Colonic mucosa (tissue), 4 donors: ENCODE measurements around the gene C1orf167. TPM values are rescaled to one million over a fixed set of nuclear protein-coding genes. Genes with fewer than 3 reads are reported as not detected.

Experiments used
- DNase-seq: peaks from one replicate; pipeline ENCODE4 v3.0.0-alpha.2; 2020
- H3K27ac ChIP-seq: fragments of 200-600 bp; one replicate; pipeline ENCODE4 v1.8.0; 2021
- H3K27me3 ChIP-seq: fragments of 200-600 bp; one replicate; pipeline ENCODE4 v1.8.0; 2021
- H3K36me3 ChIP-seq: fragments of 200-600 bp; one replicate; pipeline ENCODE4 v1.8.0; 2021
- H3K4me1 ChIP-seq: fragments of 200-600 bp; one replicate; pipeline ENCODE4 v1.8.0; 2021; ENCODE audit warnings: mild to moderate bottlenecking
- H3K4me3 ChIP-seq: fragments of 200-600 bp; one replicate; pipeline ENCODE4 v1.8.0; 2021
- H3K9ac ChIP-seq, 2 donors: one replicate each; pipeline ENCODE4 v1.7.0; 2013; ENCODE audit warnings: control low read depth in 2 of 2, low read depth in 2 of 2, low read length in 2 of 2
- H3K9me3 ChIP-seq: fragments of 200-600 bp; one replicate; pipeline ENCODE4 v1.8.0; 2021
- intact Hi-C: fragments of 100-400 bp; cut with DNase I; formaldehyde crosslinking; loops from one replicate; pipeline ENCODE4 v1.14.1; 2022
- total RNA-seq, 2 donors: library from RNA; stranded (reverse); fragmentation: NEBNext Ultra II Directional in 1 of 2; extraction: Animal tissue kit (Norgen Biotek cat#: 25700) in 1 of 2; gene quantifications; one replicate each; pipeline ENCODE4 v1.2.1, GENCODE V29; 2021
- TF ChIP-seq, protein P1 (sequence below): fragments of 200-600 bp; IDR thresholded peaks from one replicate; pipeline ENCODE4 v1.8.0; 2022; ENCODE audit warnings: antibody characterized with exemption, mild to moderate bottlenecking
- donor health status: healthy.
- donor health status: DM: no; HTN: no; CAD: no.
- donor health status: DM: no; HTN: no; CAD: no.

Gene C1orf167
- total RNA-seq, 2 donors from 2014 or later, result not detected

DNA sequence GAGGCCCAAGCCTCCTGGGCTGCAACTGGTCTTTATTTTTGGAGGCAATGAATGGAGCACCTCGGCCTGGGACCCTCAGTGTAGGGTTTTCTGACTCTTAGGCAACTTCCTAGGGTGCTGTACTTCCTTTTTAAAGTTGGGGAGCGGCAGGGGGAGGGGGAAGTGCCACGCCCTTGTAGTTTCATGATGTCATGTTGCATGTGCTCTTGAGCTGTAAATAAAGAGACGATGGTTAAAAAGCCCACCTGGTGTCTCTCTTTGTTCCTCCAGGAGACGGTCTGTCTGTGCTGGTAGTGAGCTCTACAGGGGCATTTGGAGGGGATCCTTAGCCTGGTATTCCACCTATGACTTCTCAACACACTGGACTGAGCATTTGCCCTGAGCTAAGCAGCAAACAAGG lies 36.4 kb upstream of the C1orf167 start:
- Histone ChIP-seq H3K27ac (no peak overlapping the region), H3K27me3 (no peaks in the 10 kb centered on the region), H3K9me3 (no peaks in the 10 kb centered on the region), H3K4me3 (no peak overlapping the region), H3K9ac (no peak overlapping the region), H3K4me1 (peaks cover 4% of the 10 kb centered on the region), H3K36me3 (no peaks in the 10 kb centered on the region)
- no peak for DNase-seq
- intact Hi-C loops, result no loop called here
- TF ChIP-seq, protein P1, sequence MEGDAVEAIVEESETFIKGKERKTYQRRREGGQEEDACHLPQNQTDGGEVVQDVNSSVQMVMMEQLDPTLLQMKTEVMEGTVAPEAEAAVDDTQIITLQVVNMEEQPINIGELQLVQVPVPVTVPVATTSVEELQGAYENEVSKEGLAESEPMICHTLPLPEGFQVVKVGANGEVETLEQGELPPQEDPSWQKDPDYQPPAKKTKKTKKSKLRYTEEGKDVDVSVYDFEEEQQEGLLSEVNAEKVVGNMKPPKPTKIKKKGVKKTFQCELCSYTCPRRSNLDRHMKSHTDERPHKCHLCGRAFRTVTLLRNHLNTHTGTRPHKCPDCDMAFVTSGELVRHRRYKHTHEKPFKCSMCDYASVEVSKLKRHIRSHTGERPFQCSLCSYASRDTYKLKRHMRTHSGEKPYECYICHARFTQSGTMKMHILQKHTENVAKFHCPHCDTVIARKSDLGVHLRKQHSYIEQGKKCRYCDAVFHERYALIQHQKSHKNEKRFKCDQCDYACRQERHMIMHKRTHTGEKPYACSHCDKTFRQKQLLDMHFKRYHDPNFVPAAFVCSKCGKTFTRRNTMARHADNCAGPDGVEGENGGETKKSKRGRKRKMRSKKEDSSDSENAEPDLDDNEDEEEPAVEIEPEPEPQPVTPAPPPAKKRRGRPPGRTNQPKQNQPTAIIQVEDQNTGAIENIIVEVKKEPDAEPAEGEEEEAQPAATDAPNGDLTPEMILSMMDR, result no peak

DNA sequence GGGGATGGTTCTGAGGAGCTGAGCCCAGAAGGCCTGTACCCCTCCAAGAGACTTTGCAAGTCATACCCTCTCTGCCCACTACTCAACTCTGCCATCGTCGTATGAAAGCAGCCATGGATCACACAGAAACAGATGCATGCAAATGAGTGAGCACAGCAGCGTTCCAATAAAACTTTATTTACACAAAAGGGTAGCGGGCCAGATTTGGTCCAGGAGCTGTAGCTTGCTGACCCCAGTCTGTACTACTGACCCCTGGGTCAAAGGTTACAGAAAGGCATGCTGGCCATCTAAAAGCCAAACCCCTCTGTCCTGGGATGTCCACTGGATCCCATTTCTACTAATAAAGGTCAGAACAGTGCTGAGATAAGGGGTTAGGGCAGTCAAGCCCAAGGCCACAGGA lies 34.9 kb upstream of the C1orf167 start:
- Histone ChIP-seq H3K4me1 (peaks cover 4% of the 10 kb centered on the region), H3K27me3 (no peaks in the 10 kb centered on the region), H3K9me3 (no peaks in the 10 kb centered on the region), H3K9ac (no peak overlapping the region), H3K4me3 (no peak overlapping the region), H3K27ac (no peak overlapping the region), H3K36me3 (no peaks in the 10 kb centered on the region)
- TF ChIP-seq, protein P1, result no peak
- intact Hi-C loops, result no loop called here
- DNase-seq, result no peak

DNA sequence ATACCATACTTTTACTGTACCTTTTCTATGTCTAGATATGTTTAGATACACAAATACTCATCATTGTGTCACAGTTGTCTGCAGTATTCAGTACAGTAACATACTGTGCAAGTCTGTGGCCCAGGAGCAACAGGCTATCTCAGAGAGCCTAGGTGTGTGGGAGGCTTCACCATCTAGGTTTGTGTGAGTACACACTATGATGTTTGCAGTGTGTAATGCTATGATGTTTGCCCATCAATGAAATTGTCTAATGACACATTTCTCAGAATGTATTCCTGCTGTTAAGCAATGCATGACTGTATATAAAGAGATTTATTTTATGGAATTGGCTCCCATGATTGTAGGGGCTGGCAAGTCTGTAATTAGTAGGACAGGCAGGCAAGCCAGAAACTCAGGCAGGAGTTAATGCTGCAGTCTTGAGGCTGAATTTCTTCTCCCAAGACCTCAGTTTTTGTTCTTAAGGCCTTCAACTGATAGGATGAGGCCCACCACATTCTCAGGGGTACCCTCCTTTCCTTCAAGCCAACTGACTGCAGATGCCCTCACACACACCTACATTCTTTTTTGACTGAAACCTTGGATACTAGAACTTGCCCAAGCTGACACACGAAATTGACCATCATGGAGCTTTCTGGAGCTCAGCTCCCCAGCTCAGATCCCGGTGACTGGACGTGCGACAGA lies 33.7 kb upstream of the C1orf167 start:
- peaks cover 4% of the 10 kb centered on the region for H3K4me1 ChIP-seq
- no peak for DNase-seq
- no peaks in the 10 kb centered on the region for H3K9me3 ChIP-seq
- H3K27ac ChIP-seq, result no peak overlapping the region
- no peak overlapping the region for H3K9ac ChIP-seq
- intact Hi-C loops, result no loop called here
- no peak overlapping the region for H3K4me3 ChIP-seq
- no peaks in the 10 kb centered on the region for H3K27me3 ChIP-seq
- TF ChIP-seq, protein P1, result no peak
- H3K36me3 ChIP-seq, result no peaks in the 10 kb centered on the region

DNA sequence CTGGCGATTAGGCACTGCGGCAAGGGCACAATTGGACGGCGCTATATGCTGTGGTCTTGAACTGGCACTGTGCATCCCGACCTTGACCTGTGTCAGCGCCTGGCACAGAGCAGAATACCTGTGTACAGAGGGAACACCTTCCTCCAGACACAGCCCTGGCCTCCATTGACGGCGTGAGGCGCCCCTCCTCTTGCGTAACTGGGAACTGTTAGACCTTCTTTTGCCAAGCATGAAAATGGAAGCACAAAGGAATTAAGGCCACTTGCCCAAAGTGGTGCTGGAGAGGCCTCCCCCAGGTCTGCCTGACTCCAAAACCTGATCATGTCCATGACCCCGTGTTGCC lies 32.9 kb upstream of the C1orf167 start:
- Histone ChIP-seq H3K27ac (no peak overlapping the region), H3K9me3 (no peaks in the 10 kb centered on the region), H3K4me3 (no peak overlapping the region), H3K27me3 (no peaks in the 10 kb centered on the region), H3K4me1 (peaks cover 4% of the 10 kb centered on the region), H3K9ac (no peak overlapping the region), H3K36me3 (no peaks in the 10 kb centered on the region)
- no peak for DNase-seq
- intact Hi-C loops, result no loop called here
- TF ChIP-seq, protein P1, result no peak

DNA sequence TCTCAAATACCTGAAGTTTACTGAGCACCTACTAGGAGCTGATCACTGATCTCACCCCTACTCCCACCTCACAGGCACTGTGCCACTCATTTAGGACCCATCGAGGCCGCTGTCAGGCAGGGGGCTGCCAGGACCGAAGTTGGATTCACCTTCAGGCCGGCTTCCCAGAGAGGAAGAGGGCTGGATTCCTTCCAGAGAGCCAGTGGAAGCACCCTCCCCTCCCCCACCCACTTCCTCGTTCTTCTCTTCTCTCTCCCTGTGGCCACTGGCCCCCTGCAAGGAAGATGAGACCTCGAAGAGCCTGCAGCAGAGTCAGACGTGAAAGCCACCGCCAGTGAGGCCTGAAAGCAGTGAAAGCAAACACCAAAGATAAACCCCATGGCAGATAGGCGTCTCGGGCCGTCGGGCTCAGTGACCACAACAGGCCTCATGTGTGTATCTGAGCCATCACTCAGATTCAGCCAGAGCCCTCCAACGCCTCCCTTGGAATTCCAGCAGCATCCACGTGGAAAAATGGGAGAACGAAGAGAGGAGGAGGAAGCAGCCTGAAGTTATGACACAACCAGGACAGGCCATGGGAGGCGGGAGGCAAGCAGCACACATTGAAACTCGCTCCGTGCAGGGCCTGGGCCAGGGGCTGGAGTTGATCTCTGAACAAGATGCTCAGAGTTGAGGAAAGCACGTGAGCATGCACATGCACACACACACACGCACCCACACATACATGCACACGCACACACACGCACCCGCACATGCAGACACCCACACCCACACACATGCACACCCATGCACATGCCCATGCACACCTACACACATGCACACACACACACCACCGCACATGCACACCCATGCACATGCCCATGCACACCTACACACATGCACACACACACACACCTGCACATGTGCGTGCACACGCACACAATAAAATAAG lies 32.2 kb upstream of the C1orf167 start:
- Histone ChIP-seq H3K9ac (no peak overlapping the region), H3K27ac (peak overlapping the region; percentile 84), H3K4me1 (peaks cover 4% of the 10 kb centered on the region), H3K4me3 (no peak overlapping the region), H3K9me3 (no peaks in the 10 kb centered on the region), H3K27me3 (no peaks in the 10 kb centered on the region), H3K36me3 (no peaks in the 10 kb centered on the region)
- TF ChIP-seq, protein P1, result no peak
- peak; percentile 34 for DNase-seq
- intact Hi-C loops, result no loop called here
